Activated CD4-positive, CD25-positive, alpha-beta regulatory T cell treated with anti-CD3 and anti-CD28 coated beads, Interleukin-2, amount 50 U/mL, for 24 hours (primary cell): ENCODE data around the gene COG2.
"Not testable (repeated sequence)": the region's sequence is repeated elsewhere in the genome, so short reads cannot be mapped to it uniquely, and the experiment has no call there.

Experiments used
- ATAC-seq, 2 donors: fragments of 150-1000 bp; cut with Tn5 transposase; one replicate each; pipeline ENCODE4 v1.10.0; 2021; ENCODE audit warnings: mild to moderate bottlenecking in 1 of 2, moderate library complexity in 1 of 2

COG2 gene

DNA sequence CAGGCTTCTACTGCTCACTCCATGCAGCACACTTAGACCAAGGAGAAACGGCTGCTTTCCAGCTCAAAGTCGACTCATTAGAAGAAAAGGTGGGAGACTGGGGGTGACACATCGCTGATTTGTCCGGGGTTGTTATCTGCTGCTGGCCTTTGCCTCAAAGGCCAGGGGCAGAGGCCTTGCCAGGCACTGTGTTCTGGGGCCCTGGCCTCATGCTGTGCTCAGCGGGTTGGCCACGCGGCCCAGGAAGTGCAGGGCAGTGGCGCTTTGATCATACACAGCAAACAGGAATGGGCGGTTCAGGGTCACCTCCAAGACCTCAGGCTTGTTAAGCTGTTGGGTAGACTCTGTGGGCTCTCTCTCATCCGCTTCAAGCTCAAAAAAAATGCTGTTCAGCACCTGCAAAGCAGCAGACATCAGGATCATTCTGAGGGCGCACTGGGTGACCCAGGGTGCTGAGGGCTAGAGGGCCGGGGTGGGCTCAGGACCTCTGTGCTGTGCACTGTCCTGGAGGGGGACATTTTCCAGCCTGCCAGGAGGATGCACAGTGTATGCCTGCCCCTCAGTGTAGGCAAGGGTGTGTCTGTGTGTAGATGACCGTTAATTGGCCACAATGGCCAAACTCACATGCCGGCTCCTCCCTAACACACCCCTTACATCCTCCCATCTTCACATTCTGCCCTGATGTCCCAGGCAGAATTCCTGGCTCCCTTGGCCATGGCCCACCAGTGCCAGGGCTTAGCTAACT lies 60.8 kb downstream of the COG2 start:
- ATAC-seq = no peak

DNA sequence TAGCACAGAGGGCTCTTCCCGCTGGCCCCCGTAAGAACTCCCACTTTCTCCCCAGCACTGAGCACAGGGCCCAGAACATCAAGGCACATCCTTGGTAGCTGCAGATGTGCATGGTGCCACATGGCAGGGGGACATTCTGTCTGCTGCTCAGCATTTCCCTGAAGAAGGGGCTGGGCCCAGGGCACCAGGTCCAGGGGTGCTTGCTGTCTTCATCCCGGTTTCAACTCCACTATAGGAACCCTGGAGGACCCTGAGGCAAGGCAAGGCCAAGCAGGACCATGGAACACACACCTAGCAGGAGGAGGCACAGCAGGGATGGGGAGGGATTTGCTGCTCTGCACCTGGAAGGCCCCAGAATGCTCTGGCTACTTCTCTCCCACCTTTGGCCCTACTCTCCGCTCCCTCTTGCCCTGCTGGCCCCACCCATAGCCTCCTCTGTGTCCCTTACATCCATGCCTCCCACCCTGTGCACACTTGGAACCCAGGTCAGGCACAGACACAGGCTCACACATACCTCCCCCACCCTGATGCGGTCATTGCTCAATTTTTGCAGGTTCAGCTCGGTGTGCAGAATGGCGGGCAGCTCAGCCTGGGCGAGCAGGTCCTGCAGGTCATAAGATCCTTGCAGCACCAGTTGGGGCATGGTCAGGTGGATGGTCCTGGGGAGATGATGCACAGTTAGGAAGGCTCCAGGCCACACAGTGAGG lies 61.6 kb downstream of the COG2 start:
- no peak for ATAC-seq

DNA sequence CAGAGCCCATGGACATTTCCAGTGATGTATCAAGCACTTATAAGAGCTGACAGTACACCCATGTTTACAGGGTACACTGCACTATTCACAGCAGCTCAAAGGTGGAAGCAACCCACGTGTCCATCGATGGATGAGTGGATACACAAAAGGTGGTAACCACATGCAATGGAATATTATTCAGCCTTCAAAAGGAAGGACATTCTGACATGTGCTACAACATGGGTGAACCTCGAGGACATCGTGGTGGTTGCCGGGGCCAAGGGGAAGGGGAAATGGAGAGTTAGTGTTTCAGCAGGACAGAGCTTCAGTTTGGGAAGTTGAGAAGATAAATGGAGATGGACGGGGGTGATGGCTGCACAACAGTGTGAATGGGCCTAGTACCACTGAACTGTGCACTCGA lies 62.5 kb downstream of the COG2 start:
- ATAC-seq = no peak

DNA sequence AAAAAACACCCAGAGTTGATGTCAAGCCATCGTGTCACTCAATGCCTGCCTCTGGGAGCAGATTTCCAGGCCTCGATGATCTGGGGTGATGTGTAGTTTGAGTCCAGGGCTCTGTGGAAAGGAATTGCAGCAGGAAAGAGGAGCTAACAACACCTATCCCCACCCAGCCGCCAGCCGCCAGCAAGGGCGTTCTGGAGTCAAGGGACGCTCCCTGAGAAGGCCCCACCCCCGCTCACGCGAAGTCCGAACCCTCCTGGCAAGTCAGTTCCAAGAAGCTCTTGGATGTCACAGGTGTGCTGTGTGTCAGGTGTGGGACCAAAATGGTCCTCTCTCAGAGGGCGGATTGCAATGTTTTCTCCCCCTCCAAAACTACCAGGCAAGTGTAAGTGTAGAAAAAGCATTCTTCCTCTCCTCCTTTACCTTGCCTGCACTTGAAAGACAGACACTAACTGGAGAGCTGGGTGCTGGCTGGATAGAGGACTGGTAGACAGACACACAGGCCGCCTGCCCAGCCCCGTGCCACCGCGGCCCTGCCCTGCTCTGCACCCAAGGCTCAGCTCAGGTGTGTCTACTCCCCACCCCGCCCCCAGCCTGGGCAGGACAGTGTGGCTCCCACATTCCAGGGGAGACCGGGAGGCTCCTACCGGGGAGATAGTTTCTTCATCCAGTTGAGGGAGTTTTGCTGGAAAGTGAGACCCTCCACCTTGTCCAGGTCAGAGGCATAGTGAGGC lies 63.2 kb downstream of the COG2 start:
- ATAC-seq = no peak

DNA sequence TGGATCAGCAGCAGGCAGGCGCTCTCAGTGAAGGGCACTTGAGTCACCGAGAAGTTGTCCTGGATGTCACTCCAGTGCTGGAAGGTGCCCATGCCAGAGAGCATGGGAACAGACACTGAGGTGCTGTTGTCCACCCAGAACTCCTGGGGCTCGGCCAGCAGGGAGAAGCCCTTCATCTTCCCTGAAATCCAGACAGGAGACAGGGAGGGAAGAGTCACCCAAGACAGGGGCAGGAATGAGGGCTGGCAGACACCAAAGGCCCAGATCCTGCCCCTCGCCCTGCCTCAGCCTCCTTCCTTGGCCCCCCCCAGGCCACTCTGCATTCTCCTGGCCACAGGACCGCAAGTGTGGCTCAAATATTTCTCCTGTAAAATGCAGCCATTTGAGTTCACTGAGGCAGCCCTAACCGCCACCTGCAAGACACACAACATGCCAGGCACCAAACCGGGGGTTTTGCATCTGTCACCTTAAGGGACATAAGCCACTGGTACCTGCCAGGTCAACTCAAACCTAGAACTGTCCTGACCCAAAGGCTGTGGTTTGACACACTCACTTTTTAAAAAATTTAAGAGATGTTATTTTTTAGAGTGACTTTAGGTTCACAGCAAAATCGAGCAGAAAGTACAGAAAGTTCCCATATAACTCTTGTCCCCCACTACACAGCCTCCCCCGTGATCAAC lies 63.9 kb downstream of the COG2 start:
- ATAC-seq = no peak

DNA sequence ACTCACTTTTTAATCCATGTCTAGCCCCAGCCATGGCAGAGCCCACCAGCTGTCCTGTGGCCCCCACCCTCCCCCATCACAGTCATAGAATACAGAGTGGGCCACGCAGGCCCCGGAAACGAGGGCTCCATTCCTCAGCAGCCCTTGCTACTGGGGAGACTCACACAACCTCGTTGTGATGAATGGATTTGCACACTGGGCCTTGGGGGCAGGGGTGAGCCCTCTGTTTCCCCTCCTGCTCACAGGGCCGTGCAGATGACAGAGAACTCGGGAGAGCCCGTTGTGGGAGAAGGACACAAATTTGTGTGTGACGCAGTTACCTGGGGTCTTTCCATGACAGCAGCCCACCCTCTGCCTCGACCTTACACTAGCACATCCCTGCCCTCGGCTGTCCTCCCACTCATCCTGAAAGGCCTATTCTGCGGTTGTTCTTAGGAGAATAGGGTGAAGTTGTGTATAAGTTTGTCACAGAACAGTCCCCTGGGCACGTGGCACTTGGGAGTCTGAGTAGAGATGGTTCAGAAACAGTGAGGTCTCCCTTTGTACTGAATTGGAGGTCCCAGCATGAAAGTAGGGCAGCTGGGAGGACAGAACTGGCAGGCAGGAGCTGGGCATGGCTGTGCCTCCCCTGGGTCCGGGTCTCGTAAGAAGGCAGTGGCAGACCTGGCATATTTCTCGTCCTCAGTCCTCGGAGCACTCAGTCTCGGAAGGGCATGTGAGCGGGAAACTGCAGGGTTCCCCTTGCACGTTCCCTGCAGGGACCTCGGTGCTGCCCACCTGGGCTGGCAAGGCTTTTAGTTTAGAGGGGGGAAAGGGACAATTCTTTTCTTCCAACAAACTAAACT lies 64.8 kb downstream of the COG2 start:
- ATAC-seq = no peak

DNA sequence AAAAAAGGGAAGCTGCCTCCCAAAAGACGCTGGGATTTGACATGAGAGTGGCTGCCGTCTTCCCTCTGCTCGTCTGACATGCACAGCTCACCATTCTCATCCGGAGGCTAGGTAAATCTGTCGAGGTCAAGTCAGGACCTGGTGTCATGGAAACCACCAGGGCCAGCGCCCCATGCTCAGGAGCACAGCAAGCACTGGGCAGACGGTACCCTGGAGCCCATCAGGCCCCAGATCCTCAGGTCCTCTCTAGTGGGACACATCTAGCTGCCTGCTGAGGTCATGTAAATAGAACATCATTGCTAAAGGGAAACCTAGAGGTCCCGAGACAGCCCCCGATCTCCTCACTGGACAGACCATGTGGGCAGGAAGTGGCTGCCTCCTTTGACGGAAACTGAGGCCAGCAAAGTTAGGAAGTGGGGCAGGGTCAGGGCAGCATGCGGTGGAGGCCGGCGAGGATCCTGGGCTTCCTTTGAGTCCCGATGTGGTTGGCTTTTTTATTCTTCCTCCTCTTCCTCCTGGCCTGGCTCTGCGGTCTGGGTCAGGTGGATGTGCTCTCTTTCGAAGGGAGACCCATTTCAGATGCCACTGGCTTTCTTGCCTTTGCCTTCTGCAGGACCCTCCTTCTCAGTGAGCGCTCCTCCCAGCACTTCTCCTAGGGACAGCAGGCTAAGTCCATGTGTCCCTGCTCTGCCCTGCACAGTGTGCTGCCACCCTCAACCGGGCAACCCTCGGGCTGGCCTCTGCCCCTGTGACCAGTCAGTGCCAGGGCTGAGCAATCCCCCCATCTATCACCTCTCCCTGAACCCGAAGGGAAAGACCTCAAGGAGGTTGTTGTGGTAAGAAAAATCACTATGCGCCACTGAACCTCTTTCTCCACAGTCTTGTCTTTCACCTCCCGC lies 65.7 kb downstream of the COG2 start:
- no peak for ATAC-seq

DNA sequence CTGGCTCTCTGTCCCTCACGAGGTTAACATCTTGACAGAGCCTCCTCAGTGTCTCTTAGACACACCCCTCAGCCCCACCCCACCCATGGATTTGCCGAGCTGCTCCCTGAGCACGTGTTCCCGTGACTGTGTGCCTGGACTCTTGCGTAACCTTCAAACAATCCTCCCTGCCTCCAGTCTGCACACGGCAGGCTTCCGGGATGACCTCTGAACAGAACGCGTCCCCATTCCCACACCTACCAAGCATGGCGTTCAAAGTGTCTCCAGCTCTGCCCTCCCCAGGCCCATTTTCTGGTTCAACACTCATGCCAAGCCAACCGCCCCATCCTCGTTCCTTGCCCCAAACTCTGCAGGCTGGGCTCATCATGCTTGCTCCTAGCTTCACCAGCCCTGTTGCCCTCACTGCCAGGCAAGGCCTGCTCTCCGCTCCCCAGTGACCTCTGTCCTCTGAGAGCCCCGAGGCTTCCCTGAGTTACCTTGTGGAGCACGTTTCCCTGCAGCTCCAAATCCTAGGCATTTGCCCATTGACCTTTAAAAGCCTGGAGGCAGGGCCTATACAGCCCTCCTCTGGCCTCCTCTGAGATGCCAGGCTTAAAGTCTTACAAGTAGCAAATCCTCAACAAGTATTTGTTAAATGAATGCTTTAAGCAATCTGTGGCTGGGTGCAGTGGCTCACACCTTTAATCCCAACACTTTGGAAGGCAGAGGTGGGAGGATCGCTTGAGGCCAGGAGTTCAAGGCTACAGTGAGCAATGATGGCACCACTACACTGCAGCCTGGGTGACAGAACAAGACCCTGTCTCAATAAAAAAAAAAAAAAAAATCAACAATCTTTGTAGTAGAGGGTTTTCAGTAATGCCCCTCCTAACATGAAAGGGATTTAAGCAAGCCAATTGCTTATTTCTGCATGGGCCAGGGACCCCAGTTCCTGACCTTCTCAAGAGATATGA lies 66.6 kb downstream of the COG2 start:
- no peak for ATAC-seq

DNA sequence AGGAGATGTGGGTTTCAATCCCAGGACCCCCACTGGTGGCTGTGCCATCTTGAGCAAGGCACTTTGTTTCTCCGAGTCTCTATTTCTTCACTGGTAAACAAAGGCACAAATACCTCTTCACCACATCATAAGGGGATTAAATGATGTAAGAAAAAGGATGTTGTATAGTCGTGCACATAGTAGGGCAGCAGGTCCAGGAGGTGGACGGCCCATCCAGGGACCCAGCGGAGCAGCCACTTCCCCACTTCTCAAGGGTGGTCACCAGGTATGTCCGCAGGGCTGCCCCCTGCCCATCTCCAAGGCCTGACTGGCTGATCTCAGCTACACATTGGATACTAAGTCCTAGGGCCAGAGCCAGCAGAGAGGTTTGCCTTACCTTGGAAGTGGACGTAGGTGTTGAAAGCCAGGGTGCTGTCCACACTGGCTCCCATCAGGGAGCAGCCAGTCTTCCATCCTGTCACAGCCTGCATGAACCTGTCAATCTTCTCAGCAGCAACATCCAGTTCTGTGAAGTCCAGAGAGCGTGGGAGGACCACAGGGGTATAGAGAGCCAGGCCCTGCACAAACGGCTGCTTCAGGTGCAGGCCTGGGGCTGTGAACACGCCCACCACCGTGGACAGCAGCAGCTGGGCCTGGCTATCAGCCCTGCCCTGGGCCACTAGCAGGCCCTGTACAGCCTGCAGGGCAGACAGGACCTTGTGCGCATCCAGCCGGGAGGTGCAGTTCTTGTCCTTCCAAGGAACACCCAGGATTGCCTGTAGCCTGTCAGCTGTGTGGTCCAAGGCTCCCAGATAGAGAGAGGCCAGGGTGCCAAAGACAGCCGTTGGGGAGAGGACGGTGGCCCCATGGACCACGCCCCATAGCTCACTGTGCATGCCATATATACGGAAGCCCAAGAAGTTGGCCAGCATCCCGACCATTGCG lies 67.6 kb downstream of the COG2 start:
- ATAC-seq = no peak

DNA sequence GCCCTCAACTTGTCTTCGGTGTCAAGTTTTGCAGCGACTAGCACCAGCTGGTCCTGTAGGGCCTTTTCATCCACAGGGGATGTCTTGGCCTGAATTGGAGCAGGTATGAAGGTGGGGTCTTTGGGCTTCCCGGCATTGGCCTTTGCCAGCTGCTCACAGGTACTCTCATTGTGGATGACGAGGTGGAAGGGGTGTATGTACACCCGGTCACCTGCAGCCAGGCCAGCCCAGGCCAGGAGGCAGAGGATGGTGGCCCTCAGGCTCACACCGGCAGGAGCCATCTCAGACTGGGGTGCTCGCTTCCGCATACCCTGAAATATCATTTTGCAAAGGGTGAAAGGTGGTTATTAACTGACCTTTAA lies 68.2 kb downstream of the COG2 start:
- ATAC-seq = no peak

DNA sequence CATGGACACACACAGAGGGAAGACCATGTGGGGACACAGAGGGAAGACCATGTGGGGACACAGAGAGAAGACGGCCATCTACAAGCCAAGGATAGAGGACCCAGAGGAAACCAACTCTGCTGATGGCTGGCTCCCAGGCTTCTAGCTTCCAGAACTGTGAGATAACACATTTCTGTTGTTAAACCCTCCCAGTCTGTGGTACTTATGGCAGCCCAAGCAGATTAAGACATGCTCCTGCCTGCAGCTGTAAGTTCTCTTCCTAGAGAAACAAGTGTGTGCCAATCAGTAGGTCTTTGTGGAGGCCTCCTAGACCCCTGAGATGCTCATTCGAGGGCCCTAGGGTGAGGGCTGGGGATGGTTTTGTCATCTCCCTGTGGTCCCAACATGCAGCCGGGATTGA lies 69.0 kb downstream of the COG2 start:
- ATAC-seq = no peak

DNA sequence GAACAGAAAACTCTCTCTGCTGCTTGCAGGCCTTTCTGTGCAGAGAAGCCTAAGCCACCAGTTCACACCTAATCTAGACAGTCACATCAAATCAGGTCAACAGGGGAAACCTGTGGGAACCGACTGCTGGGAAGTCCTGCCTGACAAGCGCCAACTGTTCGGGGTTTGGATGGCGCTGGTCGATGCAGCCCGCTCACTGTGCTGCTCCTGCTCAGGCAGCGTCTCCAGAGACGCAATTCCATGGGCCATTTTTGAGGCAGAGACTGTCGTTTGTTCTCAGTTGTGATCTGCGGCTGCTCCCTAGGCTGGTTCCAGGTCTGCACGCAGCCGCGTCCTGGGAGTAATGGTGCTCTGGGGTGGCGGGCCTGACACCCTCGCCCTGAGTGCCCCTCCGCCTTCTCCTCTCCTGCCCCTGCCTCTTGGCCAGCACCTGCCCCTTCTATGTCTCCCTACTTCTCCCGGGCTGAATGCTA lies 70.2 kb downstream of the COG2 start:
- no peak for ATAC-seq

DNA sequence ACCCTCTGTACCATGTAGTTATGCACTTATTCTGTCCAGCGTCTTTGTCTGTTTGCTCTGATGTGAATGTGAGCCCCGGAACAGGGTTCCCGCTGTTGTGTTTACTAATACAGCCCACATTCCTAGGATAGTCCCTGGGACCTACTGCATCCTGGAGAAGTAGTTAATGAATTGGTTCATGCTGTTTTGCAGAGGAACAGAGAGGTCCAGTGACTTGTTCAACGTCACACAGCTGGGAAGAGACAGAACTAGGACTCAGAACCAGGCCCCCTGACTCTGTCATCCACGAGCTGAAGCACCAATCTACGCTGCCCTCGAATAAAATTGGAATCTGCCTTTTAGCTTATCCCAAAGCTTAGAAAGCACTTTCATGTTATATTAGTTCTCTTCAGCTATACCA lies 70.9 kb downstream of the COG2 start:
- no peak for ATAC-seq

DNA sequence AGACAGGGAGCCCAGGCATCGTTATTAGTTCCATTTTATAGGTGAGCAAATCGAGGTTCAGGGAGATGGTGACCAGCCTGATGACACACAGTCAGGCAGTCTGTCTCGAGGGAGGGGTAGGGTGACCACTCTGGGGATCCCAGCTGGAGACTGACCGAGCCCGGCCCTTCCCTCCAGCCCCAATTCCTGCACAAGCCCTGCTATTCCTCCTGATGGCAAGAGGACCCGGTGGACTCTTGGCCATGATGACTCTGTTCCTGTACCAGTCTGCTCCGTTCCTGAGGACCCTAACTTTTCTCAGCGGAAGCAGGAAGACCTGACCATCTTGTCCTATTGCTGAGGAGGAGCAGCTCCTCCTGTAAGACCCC lies 71.2 kb downstream of the COG2 start:
- ATAC-seq = no peak

DNA sequence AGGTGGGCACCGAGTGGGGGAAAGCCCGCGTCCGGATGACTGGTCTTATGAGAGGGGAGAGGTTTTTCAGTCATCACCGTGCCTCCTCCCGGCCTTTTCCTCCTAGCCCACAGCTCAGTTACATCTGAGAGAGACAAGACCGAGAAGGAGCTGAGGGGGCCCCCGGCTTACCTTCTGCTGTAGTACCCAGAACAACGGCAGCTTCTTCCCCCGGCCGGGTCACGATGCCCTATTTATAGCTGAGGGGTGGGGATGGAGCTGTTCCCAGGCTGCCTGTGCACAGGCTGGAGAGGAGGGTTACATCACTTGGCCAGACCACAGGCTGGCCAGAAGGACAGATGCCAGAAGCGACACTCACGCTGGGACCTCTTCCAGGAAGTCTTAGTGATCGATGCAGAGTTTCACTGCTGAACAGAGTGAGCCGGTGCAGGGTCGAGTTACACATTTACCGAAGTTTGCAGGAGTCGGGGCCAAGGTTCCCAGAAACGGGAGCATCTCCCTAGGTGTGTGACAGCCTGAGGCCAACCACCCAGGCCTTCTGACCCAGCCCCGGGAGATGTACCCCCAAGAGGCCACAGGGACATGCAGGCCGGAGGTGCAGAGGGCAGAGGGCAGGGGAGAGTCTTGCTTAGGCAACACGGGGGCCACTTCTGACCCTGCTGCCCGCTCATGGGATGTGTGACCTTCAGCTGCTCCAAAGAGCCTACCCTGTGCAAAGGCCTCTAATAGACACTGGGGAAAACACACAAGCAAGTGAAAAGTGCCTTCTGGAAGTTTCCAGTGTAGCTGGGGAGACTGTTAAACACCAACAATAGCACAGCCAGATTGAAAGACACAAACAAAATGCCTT lies 71.9 kb downstream of the COG2 start, which contains the start of gene AGT:
Gene AGT (minus strand): TSS at position 208 of the 850 bp plus-strand sequence. CDS start 3,299 bp downstream, outside the sequence.
- ATAC-seq = no peak

DNA sequence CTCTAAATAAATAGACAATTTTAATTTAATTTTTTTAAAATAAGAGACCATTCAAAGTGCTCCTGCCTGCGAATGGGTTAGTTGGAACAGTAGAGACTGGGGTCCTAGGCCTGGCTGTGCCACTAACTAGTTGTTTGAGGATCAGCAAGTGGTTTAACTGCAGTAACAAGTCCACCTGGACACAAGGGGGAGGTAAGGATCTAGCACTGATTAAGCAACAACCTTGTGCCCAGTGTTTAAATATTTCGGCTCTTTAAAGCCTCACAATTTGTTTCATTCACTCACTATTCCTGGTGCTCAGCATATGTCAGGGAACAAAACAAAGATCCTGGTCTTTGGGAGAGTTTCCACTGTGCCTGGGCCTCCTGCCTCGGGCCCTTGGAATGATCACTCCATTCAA lies 73.2 kb downstream of the COG2 start:
- ATAC-seq = no peak

DNA sequence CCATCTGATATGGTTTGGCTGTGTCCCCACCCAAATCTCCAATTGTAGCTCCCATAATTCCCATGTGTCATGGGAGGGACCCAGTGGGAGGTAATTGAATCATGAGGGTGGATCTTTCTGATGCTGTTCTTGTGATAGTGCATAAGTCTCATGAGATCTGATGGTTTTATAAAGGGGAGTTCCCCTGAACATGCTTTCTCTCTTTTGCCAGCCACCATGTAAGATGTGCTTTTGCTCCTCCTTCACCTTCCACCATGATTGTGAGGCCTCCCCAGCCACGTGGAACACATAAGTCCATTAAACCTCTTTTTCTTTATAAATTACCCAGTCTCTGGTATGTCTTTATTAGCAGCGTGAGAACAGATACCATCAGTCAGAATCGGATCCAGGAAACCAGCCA lies 74.2 kb downstream of the COG2 start:
- ATAC-seq = not testable (repeated sequence)

DNA sequence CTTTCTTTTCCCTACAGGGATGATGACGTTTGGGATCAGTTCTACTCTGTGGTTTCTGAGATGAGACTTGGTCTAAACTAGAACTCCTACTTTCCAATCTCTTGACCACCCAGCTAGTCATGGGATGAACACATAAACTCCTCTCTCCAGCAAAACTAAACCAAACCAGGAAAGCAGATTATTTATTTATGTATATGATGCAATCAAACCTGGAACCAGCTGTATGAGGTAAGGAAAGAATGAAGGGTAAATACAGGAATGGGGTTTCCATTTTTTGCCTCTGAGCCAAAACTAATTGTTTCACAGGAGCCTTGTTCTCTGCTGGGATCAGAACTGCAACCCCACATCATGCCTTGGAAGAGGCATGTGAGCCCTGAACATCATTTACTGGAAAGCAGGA lies 75.0 kb downstream of the COG2 start:
- no peak for ATAC-seq
